WTC11 (cell line): ENCODE measurements around the gene ATP8B4. TPM values are rescaled to one million over a fixed set of nuclear protein-coding genes. Genes with fewer than 3 reads are reported as not detected.

Source experiments
- ATAC-seq: fragments of 200-7000 bp; cut with Tn5 transposase; 2 replicates; pipeline ENCODE4 v1.10.0; 2021; ENCODE audit warnings: mild to moderate bottlenecking, moderate library complexity
- CTCF ChIA-PET: fragments of 300-600 bp; sonication (Branson Sonifier 250); formaldehyde crosslinking; loops from one replicate; lab custom pipeline; 2021; ENCODE audit warnings: antibody characterized with exemption; lab: Charles Lee
- POLR2A ChIA-PET: fragments of 350-600 bp; sonication (Branson Sonifier 250); formaldehyde crosslinking; loops from one replicate; lab custom pipeline; 2021; ENCODE audit warnings: antibody characterized with exemption; lab: Charles Lee
- DNase-seq: peaks from one replicate; pipeline ENCODE4 v3.0.0; 2021; ENCODE audit warnings: low spot score
- H3K27ac Mint-ChIP-seq: 2 replicates; pipeline ENCODE4 v1.8.0; 2021; ENCODE audit warnings: mixed read lengths
- H3K27me3 Mint-ChIP-seq: 2 replicates; pipeline ENCODE4 v1.8.0; 2021; ENCODE audit warnings: low read depth, mild to moderate bottlenecking, moderate library complexity, mixed read lengths
- H3K36me3 Mint-ChIP-seq: 2 replicates; pipeline ENCODE4 v1.8.0; 2021; ENCODE audit warnings: mixed read lengths
- H3K4me1 Mint-ChIP-seq: 2 replicates; pipeline ENCODE4 v1.8.0; 2022; ENCODE audit warnings: mixed read lengths
- H3K4me3 Mint-ChIP-seq: 2 replicates; pipeline ENCODE4 v1.8.0; 2021; ENCODE audit warnings: mild to moderate bottlenecking, moderate library complexity, mixed read lengths
- H3K9me3 Mint-ChIP-seq: 2 replicates; pipeline ENCODE4 v1.8.0; 2021; ENCODE audit warnings: mixed read lengths
- CREB1 ChIP-seq: sonication (generic); formaldehyde crosslinking; IDR thresholded peaks from 2 replicates; pipeline ENCODE4 v1.8.0; 2023; ENCODE audit warnings: mild to moderate bottlenecking, missing genetic modification reagents
- ESRRA ChIP-seq: sonication (generic); formaldehyde crosslinking; IDR thresholded peaks from 2 replicates; pipeline ENCODE4 v1.8.1; 2022; ENCODE audit warnings: mild to moderate bottlenecking, missing genetic modification reagents, borderline replicate concordance
- GABPB1 ChIP-seq: sonication (generic); formaldehyde crosslinking; IDR thresholded peaks from 2 replicates; pipeline ENCODE4 v1.8.1; 2023; ENCODE audit warnings: mild to moderate bottlenecking, missing genetic modification reagents
- JAZF1 ChIP-seq: fragments of 250-450 bp; sonication (Bioruptor Pico); IDR thresholded peaks from 2 replicates; pipeline ENCODE4 v1.9.0; 2021; ENCODE audit warnings: moderate library complexity, mild to moderate bottlenecking, inconsistent platforms
- MAX ChIP-seq: sonication (generic); formaldehyde crosslinking; IDR thresholded peaks from 2 replicates; pipeline ENCODE4 v1.8.0; 2022; ENCODE audit warnings: mild to moderate bottlenecking, missing genetic modification reagents
- NFATC4 ChIP-seq: fragments of 250-450 bp; sonication (Bioruptor Pico); IDR thresholded peaks from 2 replicates; pipeline ENCODE4 v1.9.0; 2021; ENCODE audit warnings: mild to moderate bottlenecking
- NFYB ChIP-seq: sonication (generic); formaldehyde crosslinking; conservative IDR thresholded peaks from 2 replicates; pipeline ENCODE4 v1.8.0; 2022; ENCODE audit warnings: low read depth, missing genetic modification reagents
- NR2C2 ChIP-seq: sonication (generic); formaldehyde crosslinking; IDR thresholded peaks from 2 replicates; pipeline ENCODE4 v1.8.0; 2022; ENCODE audit warnings: mild to moderate bottlenecking, missing genetic modification reagents
- SMAD4 ChIP-seq: sonication (generic); formaldehyde crosslinking; IDR thresholded peaks from 2 replicates; pipeline ENCODE4 v1.8.0; 2022; ENCODE audit warnings: mild to moderate bottlenecking, missing genetic modification reagents
- TEAD1 ChIP-seq: sonication (generic); formaldehyde crosslinking; IDR thresholded peaks from 2 replicates; pipeline ENCODE4 v1.8.0; 2022; ENCODE audit warnings: mild to moderate bottlenecking, missing genetic modification reagents
- TP53 ChIP-seq: sonication (generic); formaldehyde crosslinking; IDR thresholded peaks from 2 replicates; pipeline ENCODE4 v1.8.1; 2023; ENCODE audit warnings: mild to moderate bottlenecking, missing genetic modification reagents
- ZNF121 ChIP-seq: sonication (generic); formaldehyde crosslinking; IDR thresholded peaks from 2 replicates; pipeline ENCODE4 v1.8.0; 2023; ENCODE audit warnings: missing genetic modification reagents
- ZNF317 ChIP-seq: sonication (generic); formaldehyde crosslinking; IDR thresholded peaks from 2 replicates; pipeline ENCODE4 v1.8.1; 2023; ENCODE audit warnings: low read depth, mild to moderate bottlenecking, moderate library complexity, missing genetic modification reagents, borderline replicate concordance
- ZNF416 ChIP-seq: fragments of 250-450 bp; sonication (Bioruptor Pico); IDR thresholded peaks from 2 replicates; pipeline ENCODE4 v1.9.0; 2021; ENCODE audit warnings: mild to moderate bottlenecking, inconsistent platforms
- total RNA-seq: library from RNA; stranded (reverse); gene quantifications from 3 replicates; pipeline ENCODE4 v1.2.3, GENCODE V29; 2021
- TF ChIP-seq, protein P1 (sequence below): sonication (generic); formaldehyde crosslinking; IDR thresholded peaks from 2 replicates; pipeline ENCODE4 v1.8.0; 2022; ENCODE audit warnings: missing genetic modification reagents
- TF ChIP-seq, protein P2 (sequence below): fragments of 250-450 bp; sonication (Bioruptor Pico); IDR thresholded peaks from 2 replicates; pipeline ENCODE4 v1.9.0; 2021; ENCODE audit warnings: mild to moderate bottlenecking
- TF ChIP-seq, protein P3 (sequence below): fragments of 250-450 bp; sonication (Bioruptor Pico); IDR thresholded peaks from 2 replicates; pipeline ENCODE4 v1.9.0; 2021; ENCODE audit warnings: mild to moderate bottlenecking
- TF ChIP-seq, protein P4 (sequence below): fragments of 250-450 bp; sonication (Bioruptor Pico); IDR thresholded peaks from 2 replicates; pipeline ENCODE4 v1.9.0; 2021; ENCODE audit warnings: moderate library complexity, mild to moderate bottlenecking, inconsistent platforms, borderline replicate concordance
- TF ChIP-seq, protein P5 (sequence below): sonication (generic); formaldehyde crosslinking; IDR thresholded peaks from 2 replicates; pipeline ENCODE4 v1.8.1; 2022; ENCODE audit warnings: low read depth, mild to moderate bottlenecking, moderate library complexity, missing genetic modification reagents, borderline replicate concordance
- TF ChIP-seq, protein P6 (sequence below): sonication (generic); formaldehyde crosslinking; IDR thresholded peaks from 2 replicates; pipeline ENCODE4 v1.8.1; 2023; ENCODE audit warnings: mild to moderate bottlenecking, missing genetic modification reagents, borderline replicate concordance

Gene ATP8B4
- total RNA-seq, 1 experiment from 2014 or later: 0.37 TPM

GRCh38 chr15:49810720-49811119, 308.3 kb downstream of the ATP8B4 start (continued):
- TF ChIP-seq TP53 (CRISPR knock-in tag) (no peak), ZNF416 (CRISPR knock-in tag) (no peak), ZNF317 (CRISPR knock-in tag) (no peak), NFYB (CRISPR knock-in tag) (no peak), NR2C2 (no peak)
- TF ChIP-seq, protein P1, sequence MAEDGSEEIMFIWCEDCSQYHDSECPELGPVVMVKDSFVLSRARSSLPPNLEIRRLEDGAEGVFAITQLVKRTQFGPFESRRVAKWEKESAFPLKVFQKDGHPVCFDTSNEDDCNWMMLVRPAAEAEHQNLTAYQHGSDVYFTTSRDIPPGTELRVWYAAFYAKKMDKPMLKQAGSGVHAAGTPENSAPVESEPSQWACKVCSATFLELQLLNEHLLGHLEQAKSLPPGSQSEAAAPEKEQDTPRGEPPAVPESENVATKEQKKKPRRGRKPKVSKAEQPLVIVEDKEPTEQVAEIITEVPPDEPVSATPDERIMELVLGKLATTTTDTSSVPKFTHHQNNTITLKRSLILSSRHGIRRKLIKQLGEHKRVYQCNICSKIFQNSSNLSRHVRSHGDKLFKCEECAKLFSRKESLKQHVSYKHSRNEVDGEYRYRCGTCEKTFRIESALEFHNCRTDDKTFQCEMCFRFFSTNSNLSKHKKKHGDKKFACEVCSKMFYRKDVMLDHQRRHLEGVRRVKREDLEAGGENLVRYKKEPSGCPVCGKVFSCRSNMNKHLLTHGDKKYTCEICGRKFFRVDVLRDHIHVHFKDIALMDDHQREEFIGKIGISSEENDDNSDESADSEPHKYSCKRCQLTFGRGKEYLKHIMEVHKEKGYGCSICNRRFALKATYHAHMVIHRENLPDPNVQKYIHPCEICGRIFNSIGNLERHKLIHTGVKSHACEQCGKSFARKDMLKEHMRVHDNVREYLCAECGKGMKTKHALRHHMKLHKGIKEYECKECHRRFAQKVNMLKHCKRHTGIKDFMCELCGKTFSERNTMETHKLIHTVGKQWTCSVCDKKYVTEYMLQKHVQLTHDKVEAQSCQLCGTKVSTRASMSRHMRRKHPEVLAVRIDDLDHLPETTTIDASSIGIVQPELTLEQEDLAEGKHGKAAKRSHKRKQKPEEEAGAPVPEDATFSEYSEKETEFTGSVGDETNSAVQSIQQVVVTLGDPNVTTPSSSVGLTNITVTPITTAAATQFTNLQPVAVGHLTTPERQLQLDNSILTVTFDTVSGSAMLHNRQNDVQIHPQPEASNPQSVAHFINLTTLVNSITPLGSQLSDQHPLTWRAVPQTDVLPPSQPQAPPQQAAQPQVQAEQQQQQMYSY (CRISPR knock-in tag): no peak
- TF ChIP-seq, protein P2, sequence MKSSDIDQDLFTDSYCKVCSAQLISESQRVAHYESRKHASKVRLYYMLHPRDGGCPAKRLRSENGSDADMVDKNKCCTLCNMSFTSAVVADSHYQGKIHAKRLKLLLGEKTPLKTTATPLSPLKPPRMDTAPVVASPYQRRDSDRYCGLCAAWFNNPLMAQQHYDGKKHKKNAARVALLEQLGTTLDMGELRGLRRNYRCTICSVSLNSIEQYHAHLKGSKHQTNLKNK (CRISPR knock-in tag): no peak
- TF ChIP-seq, protein P3, sequence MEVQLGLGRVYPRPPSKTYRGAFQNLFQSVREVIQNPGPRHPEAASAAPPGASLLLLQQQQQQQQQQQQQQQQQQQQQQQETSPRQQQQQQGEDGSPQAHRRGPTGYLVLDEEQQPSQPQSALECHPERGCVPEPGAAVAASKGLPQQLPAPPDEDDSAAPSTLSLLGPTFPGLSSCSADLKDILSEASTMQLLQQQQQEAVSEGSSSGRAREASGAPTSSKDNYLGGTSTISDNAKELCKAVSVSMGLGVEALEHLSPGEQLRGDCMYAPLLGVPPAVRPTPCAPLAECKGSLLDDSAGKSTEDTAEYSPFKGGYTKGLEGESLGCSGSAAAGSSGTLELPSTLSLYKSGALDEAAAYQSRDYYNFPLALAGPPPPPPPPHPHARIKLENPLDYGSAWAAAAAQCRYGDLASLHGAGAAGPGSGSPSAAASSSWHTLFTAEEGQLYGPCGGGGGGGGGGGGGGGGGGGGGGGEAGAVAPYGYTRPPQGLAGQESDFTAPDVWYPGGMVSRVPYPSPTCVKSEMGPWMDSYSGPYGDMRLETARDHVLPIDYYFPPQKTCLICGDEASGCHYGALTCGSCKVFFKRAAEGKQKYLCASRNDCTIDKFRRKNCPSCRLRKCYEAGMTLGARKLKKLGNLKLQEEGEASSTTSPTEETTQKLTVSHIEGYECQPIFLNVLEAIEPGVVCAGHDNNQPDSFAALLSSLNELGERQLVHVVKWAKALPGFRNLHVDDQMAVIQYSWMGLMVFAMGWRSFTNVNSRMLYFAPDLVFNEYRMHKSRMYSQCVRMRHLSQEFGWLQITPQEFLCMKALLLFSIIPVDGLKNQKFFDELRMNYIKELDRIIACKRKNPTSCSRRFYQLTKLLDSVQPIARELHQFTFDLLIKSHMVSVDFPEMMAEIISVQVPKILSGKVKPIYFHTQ: no peak
- TF ChIP-seq, protein P4, sequence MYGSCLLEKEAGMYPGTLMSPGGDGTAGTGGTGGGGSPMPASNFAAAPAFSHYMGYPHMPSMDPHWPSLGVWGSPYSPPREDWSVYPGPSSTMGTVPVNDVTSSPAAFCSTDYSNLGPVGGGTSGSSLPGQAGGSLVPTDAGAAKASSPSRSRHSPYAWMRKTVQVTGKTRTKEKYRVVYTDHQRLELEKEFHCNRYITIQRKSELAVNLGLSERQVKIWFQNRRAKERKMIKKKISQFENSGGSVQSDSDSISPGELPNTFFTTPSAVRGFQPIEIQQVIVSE (CRISPR knock-in tag): no peak
- TF ChIP-seq, protein P5, sequence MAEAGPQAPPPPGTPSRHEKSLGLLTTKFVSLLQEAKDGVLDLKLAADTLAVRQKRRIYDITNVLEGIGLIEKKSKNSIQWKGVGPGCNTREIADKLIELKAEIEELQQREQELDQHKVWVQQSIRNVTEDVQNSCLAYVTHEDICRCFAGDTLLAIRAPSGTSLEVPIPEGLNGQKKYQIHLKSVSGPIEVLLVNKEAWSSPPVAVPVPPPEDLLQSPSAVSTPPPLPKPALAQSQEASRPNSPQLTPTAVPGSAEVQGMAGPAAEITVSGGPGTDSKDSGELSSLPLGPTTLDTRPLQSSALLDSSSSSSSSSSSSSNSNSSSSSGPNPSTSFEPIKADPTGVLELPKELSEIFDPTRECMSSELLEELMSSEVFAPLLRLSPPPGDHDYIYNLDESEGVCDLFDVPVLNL (CRISPR knock-in tag): no peak

DNA sequence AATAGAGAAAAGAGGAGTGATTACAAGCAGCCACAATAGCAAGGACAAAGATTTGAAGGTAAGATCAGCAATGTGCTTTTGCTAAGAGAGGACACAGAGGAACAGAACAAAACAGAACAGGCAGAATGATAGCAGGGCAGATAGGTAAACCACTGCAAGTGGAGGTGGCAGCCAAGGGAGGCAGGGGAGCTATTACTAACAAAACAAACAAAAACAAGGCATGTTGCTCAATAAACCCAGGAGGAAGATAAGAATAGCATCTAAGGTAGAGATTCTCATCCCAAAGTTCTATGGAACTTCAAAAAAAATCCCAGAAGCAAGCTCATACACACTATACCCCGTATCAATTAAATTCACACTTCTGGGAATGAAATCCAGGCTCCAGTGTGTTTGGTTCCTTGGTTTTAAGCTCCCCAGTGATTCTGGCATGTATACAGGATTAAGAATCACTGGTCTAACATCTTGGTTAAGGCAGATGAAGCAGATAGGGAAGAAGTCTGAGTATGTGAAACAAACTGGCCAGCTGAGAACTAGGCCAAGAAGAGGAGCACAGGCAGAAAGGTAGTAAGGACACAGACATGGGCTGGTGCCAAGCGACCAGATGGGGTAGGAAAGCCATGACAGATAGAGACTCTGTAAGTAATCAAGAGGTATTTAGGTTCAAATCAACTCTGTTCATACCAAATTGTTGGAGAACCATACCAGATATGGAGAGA, 309.0 kb downstream of the ATP8B4 start:
- peaks cover 4% of the 10 kb centered on the region for H3K9me3 Mint-ChIP-seq
- no peak overlapping the region for H3K4me3 Mint-ChIP-seq
- no peak overlapping the region for H3K27ac Mint-ChIP-seq
- TF ChIP-seq NFATC4 (CRISPR knock-in tag): no peak
- TF ChIP-seq SMAD4 (CRISPR knock-in tag): no peak
- TF ChIP-seq GABPB1 (CRISPR knock-in tag): no peak
- no peak for TF ChIP-seq ESRRA (CRISPR knock-in tag)
- TF ChIP-seq, all 79 proteins: peak for 0
- Mint-ChIP-seq H3K4me1 (no peaks in the 10 kb centered on the region), H3K36me3 (0 out of 2 replicates have a peak, but pooled peaks cover under 1% of the 10 kb centered on the region), H3K27me3 (no peaks in the 10 kb centered on the region)
- DNase-seq (no peak), ATAC-seq (no peak)
- ChIA-PET CTCF (interaction anchor here (2.5 kb wide), 1 partner anchor 22 kb away, joined by 9 read pairs; no protein-coding TSS in a partner anchor), POLR2A (no interaction called here)

- H3K9me3 Mint-ChIP-seq: peaks cover 21% of the 10 kb centered on the region
- ChIA-PET CTCF (interaction anchor here (1.0 kb wide), 1 partner anchor 24 kb away, joined by 3 read pairs; no protein-coding TSS in a partner anchor), POLR2A (no interaction called here)
- DNase-seq (no peak), ATAC-seq (no peak)
- no peak overlapping the region for H3K4me3 Mint-ChIP-seq
- peaks cover 5% of the 10 kb centered on the region for H3K36me3 Mint-ChIP-seq
- no peak overlapping the region for H3K27ac Mint-ChIP-seq
- no peaks in the 10 kb centered on the region for H3K27me3 Mint-ChIP-seq
- H3K4me1 Mint-ChIP-seq: no peaks in the 10 kb centered on the region
- TF ChIP-seq ZNF121 (CRISPR knock-in tag) (no peak), CREB1 (no peak), TEAD1 (no peak), MAX (CRISPR knock-in tag) (no peak), JAZF1 (CRISPR knock-in tag) (no peak)
- TF ChIP-seq, protein P6, sequence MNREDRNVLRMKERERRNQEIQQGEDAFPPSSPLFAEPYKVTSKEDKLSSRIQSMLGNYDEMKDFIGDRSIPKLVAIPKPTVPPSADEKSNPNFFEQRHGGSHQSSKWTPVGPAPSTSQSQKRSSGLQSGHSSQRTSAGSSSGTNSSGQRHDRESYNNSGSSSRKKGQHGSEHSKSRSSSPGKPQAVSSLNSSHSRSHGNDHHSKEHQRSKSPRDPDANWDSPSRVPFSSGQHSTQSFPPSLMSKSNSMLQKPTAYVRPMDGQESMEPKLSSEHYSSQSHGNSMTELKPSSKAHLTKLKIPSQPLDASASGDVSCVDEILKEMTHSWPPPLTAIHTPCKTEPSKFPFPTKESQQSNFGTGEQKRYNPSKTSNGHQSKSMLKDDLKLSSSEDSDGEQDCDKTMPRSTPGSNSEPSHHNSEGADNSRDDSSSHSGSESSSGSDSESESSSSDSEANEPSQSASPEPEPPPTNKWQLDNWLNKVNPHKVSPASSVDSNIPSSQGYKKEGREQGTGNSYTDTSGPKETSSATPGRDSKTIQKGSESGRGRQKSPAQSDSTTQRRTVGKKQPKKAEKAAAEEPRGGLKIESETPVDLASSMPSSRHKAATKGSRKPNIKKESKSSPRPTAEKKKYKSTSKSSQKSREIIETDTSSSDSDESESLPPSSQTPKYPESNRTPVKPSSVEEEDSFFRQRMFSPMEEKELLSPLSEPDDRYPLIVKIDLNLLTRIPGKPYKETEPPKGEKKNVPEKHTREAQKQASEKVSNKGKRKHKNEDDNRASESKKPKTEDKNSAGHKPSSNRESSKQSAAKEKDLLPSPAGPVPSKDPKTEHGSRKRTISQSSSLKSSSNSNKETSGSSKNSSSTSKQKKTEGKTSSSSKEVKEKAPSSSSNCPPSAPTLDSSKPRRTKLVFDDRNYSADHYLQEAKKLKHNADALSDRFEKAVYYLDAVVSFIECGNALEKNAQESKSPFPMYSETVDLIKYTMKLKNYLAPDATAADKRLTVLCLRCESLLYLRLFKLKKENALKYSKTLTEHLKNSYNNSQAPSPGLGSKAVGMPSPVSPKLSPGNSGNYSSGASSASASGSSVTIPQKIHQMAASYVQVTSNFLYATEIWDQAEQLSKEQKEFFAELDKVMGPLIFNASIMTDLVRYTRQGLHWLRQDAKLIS (CRISPR knock-in tag): no peak
Observed at GRCh38 chr15:49808341-49808740, 310.7 kb downstream of the ATP8B4 start.
